Measurements from ENCODE around the gene EHD1.
A peak's percentile ranks its signal among the peaks of the same experiment; 100 is the strongest.

EHD1 gene

DNA sequence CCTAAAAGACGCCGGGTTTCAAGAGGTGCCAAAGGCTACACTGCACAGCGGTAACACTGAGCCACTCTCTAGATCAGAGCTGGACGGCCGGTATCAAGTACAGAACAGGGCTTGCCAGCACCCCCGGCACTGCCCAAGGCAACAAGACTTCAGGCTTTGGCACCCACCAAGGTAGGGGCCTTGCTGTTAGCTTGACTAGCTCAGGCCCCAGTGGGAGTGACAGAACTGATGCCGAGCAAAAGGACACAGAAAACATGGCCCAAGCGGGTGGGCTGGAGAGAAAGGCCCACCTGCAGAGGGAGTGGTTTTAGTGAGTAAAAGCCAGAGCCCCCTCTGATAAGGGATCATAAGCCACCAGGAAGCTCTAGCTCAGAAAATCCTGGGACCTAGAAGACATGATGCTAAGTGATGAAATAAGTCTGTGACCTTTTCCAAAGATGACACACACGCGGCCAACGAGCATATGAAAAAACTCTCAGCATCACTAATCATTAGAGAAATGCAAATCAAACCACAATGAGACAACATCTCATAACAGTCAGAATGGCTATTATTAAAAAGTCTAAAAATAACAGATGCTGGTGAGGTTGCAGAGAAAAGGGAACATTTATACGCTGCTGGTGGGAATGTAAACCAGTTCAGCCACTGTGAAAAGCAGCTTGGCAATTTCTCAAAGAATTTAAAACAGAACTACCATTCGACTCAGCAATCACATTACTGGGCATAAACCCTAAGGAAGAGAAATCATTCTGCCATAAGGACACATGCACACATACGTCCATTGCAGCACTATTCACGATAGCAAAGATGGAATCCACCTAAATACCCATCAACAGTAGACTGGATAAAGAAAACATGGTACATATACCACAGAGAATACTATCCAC lies 12.9 kb downstream of the EHD1 start:
- H3K27me3 Mint-ChIP-seq: no peaks in the 10 kb centered on the region
- peaks cover 8% of the 10 kb centered on the region for H3K9me3 Mint-ChIP-seq
- H3K36me3 Mint-ChIP-seq (ENCODE audit: low read depth): peaks cover 65% of the 10 kb centered on the region
- H3K4me1 Mint-ChIP-seq (ENCODE audit: low read depth): peaks cover 91% of the 10 kb centered on the region
- H3K4me3 Mint-ChIP-seq: peak overlapping the region; percentile 77
- peak overlapping the region; percentile 97 for H3K27ac Mint-ChIP-seq
- DNase-seq: peak; percentile 72

DNA sequence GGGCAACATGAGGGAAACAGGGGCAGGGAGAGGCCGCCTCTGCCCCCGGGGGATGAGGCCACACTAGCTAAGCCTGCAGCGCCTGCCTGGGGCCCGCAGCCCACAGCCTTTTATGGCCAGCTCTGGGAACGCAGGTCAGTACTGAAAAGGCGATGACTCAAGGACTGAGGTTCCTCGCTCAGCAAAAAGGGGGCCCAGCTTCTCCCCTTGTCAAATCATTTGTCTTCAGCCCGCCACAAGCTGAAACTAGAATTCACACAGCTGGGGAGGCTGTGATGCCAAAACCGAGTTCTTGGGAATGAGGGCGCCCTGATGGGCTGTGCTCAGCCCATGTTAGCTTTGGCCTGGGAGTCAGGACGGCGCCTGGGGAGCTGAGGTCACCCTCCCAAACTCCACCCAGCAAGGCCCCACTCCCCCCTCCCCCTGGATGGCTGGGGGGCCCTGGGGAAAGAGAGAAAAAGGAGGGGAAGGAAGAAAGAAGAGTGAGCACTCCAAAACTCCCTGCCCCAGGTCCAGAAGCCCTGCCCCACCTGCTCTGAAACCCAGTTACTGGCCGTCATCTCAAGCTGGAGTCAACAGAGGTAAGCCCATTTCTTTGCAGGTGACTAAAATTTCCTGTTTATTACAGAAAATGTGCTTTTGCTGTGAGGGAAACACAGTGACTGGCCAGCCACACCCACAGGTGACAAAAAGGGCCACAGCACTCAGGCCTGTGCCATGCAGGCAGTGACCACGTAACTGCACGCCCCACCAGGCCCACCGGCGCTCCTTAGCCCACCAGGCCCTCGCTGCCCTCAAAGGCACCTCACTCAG lies 13.7 kb downstream of the EHD1 start:
- Mint-ChIP-seq H3K27ac (peak overlapping the region; percentile 97), H3K4me3 (peak overlapping the region; percentile 77), H3K9me3 (peaks cover 8% of the 10 kb centered on the region), H3K36me3 (ENCODE audit: low read depth) (peaks cover 64% of the 10 kb centered on the region), H3K27me3 (no peaks in the 10 kb centered on the region), H3K4me1 (ENCODE audit: low read depth) (peaks cover 91% of the 10 kb centered on the region)
- peak; percentile 78 for DNase-seq

GRCh38 chr11:64864135-64864472 lies 14.3 kb downstream of the EHD1 start:
- no peak for DNase-seq
- Mint-ChIP-seq H3K27ac (peak overlapping the region; percentile 97), H3K36me3 (ENCODE audit: low read depth) (peaks cover 64% of the 10 kb centered on the region), H3K4me1 (ENCODE audit: low read depth) (peaks cover 91% of the 10 kb centered on the region), H3K9me3 (peaks cover 8% of the 10 kb centered on the region), H3K4me3 (peak overlapping the region; percentile 77), H3K27me3 (no peaks in the 10 kb centered on the region)

DNA sequence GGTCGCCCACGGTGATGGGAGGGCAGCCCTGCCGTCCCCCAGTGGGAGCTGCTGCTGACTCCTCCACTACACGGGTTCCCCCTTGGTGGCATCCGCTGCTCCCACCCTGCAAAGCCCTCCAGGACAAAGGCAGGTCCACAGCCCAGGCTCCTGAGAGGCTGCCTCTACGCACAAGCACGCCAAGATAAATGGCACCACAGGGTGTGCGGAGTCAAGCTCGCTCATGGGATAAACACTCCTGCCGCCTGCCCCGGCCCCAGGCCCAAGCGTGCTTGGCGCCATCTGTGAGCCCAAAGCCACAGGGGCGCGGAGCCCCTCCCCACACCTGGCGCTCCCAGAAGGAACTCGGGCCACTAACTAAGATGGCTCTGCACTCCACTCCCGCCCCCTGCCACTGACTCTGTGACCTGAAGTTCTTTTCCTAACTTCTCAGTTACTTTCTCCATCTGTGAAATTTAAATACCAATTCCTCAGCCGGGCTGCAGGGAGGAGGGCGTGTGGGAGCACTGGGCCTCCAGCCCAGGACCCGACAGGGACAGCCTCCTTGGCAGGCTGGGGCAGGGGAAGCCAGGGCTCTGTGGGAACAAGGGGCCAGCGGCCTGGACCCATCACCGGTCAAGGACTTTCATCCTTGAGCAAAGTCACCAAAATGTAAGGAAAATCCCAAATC lies 14.9 kb downstream of the EHD1 start:
- Mint-ChIP-seq H3K27ac (peak overlapping the region; percentile 97), H3K9me3 (peaks cover 8% of the 10 kb centered on the region), H3K4me1 (ENCODE audit: low read depth) (peaks cover 91% of the 10 kb centered on the region), H3K27me3 (no peaks in the 10 kb centered on the region), H3K4me3 (peak overlapping the region; percentile 77), H3K36me3 (ENCODE audit: low read depth) (peaks cover 64% of the 10 kb centered on the region)
- DNase-seq: no peak

DNA sequence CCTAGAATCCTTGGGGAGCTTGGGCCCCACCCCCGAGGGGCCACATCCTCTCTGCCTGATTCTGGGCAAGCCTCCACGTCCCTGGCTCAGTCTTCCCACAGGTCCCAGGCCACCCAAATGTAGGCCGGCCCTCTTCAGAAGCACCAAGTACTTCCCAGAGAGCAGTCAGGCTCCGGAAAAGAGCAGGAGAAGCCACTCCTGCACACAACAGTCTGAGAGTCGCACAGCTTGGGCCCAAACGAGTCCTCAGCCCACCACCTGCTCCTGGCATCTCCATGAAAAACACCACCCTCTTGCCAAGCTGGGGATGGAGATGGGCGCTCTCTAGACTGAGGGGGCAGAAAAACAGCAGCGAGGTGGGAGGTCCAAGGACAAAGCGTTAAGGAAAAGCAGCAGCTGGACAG lies 15.4 kb downstream of the EHD1 start:
- DNase-seq: no peak
- H3K36me3 Mint-ChIP-seq (ENCODE audit: low read depth): peaks cover 63% of the 10 kb centered on the region
- H3K4me1 Mint-ChIP-seq (ENCODE audit: low read depth): peaks cover 90% of the 10 kb centered on the region
- H3K27ac Mint-ChIP-seq: peak overlapping the region; percentile 97
- H3K27me3 Mint-ChIP-seq: no peaks in the 10 kb centered on the region
- H3K9me3 Mint-ChIP-seq: peaks cover 8% of the 10 kb centered on the region
- H3K4me3 Mint-ChIP-seq: peak overlapping the region; percentile 56

DNA sequence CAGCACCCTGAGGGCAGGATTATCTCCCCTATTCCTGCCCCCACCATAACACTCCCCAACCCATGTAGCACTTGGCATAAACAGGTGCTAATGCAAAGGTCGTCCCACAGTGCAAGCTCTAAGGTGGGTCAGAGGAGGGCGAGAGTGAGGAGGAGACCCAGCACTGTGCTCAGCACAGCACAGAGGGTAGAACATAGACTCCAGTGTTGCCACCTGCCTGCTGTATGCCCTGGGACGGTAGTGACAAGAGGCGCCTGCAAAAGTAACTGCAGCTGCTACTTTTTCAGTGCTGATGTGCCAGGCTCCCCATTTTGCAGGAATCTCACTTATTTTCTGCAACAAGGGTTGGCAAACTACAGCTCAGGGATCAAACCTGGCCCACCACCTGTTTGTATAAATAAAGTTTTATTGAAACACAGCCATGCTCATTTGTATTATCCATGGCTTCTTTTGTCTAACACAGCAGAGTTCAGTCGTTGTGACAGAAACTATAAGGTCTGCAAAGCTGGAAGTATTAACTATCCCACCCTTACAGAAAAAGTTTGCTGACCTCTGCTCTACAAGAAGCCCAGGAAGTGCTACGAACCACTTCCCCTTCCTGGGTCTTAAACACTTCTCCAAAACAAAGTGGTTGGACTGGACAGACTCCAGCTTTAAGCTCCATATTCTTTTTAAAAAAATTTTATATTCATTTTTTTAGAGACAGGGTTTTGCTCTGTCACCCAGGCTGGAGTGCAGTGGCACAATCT lies 17.0 kb downstream of the EHD1 start:
- peaks cover 63% of the 10 kb centered on the region for H3K36me3 Mint-ChIP-seq (ENCODE audit: low read depth)

GRCh38 chr11:64859542-64860414 lies 18.6 kb downstream of the EHD1 start:
- Mint-ChIP-seq H3K4me1 (ENCODE audit: low read depth) (peaks cover 91% of the 10 kb centered on the region), H3K9me3 (no peaks in the 10 kb centered on the region), H3K36me3 (ENCODE audit: low read depth) (peaks cover 67% of the 10 kb centered on the region), H3K27me3 (no peaks in the 10 kb centered on the region), H3K4me3 (peak overlapping the region; percentile 77), H3K27ac (peak overlapping the region; percentile 98)
- DNase-seq: peak; percentile 77

More for the DNA sequence above, 17.0 kb downstream of the EHD1 start:
- H3K9me3 Mint-ChIP-seq: peaks cover 5% of the 10 kb centered on the region
- peaks cover 91% of the 10 kb centered on the region for H3K4me1 Mint-ChIP-seq (ENCODE audit: low read depth)
- no peaks in the 10 kb centered on the region for H3K27me3 Mint-ChIP-seq
- H3K4me3 Mint-ChIP-seq: peak overlapping the region; percentile 77
- DNase-seq: peak; percentile 58
- peak overlapping the region; percentile 98 for H3K27ac Mint-ChIP-seq

- Mint-ChIP-seq H3K27me3 (no peaks in the 10 kb centered on the region), H3K36me3 (ENCODE audit: low read depth) (peaks cover 78% of the 10 kb centered on the region)
Measured at GRCh38 chr11:64858467-64859263, 19.8 kb downstream of the EHD1 start.

DNA sequence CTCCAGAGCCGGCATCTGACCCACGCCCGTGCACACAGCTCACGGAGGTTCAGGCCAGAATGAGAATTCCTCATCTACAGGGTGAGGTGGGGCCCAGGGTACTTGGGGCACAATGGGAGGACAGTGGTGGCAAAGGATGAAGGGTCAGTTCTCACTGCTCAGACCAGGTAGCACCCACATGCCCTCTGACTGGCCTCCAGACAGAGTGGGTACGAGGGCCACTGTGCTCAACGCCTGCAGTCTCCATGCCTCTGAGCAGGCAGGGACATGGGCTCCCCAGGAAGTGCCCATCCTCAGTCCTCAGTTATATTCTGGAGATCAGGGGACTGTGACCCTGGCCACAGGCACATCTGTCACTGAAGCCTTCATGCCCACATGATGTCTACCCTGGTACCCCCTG lies 20.9 kb downstream of the EHD1 start:
- Mint-ChIP-seq H3K4me3 (no peak overlapping the region), H3K36me3 (ENCODE audit: low read depth) (peaks cover 85% of the 10 kb centered on the region), H3K4me1 (ENCODE audit: low read depth) (peaks cover 91% of the 10 kb centered on the region), H3K27me3 (no peaks in the 10 kb centered on the region), H3K27ac (peak overlapping the region; percentile 88), H3K9me3 (no peaks in the 10 kb centered on the region)
- DNase-seq: no peak

More at GRCh38 chr11:64858467-64859263, 19.8 kb downstream of the EHD1 start:
- H3K9me3 Mint-ChIP-seq: no peaks in the 10 kb centered on the region
- H3K4me3 Mint-ChIP-seq: peak overlapping the region; percentile 77
- H3K4me1 Mint-ChIP-seq (ENCODE audit: low read depth): peaks cover 91% of the 10 kb centered on the region
- DNase-seq: peak; percentile 75
- peak overlapping the region; percentile 98 for H3K27ac Mint-ChIP-seq

DNA sequence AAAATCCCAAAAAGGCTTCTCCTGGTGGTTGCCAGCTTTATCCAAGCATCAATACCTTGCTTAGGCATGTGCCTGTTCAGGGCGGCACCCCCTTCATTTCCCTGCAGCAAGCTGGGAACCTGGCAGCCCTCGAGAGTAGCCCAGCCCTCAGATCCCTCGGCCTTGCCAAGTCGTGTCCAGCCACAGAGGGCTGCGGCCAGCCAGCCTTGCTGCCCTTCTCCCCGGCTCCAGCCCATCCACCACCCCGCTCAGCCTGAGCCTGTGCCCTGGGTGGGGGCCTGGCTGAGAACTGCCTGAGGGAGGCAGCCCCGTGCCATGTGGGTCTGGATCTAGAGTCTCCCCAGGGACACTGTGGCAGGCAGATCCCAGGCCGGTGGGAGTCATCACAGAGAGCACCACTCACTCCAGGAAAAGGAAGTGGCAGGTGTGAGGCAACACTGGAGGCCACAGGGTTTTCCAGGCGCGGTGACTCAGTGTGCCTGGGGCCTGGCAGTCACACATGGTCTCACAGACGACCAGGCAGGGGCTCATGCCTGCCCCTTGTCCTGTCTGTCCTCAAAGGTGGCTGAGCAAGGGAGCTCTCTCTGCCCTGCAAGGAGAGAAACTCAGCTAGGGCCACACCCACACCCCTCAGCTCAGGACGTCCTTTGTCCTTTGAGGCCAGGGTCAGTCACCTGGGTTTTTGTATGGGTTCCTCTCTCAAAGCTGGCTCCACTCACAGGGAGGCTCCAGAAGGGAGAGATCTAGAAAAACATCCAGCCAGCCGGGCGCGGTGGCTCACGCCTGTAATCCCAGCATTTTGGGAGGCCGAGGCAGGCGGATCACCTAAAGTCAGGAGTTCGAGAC lies 21.8 kb downstream of the EHD1 start:
- peaks cover 89% of the 10 kb centered on the region for H3K36me3 Mint-ChIP-seq (ENCODE audit: low read depth)
- DNase-seq: peak; percentile 76
- H3K27me3 Mint-ChIP-seq: no peaks in the 10 kb centered on the region
- peaks cover 93% of the 10 kb centered on the region for H3K4me1 Mint-ChIP-seq (ENCODE audit: low read depth)
- no peaks in the 10 kb centered on the region for H3K9me3 Mint-ChIP-seq
- peak overlapping the region; percentile 60 for H3K4me3 Mint-ChIP-seq
- peak overlapping the region; percentile 91 for H3K27ac Mint-ChIP-seq

DNA sequence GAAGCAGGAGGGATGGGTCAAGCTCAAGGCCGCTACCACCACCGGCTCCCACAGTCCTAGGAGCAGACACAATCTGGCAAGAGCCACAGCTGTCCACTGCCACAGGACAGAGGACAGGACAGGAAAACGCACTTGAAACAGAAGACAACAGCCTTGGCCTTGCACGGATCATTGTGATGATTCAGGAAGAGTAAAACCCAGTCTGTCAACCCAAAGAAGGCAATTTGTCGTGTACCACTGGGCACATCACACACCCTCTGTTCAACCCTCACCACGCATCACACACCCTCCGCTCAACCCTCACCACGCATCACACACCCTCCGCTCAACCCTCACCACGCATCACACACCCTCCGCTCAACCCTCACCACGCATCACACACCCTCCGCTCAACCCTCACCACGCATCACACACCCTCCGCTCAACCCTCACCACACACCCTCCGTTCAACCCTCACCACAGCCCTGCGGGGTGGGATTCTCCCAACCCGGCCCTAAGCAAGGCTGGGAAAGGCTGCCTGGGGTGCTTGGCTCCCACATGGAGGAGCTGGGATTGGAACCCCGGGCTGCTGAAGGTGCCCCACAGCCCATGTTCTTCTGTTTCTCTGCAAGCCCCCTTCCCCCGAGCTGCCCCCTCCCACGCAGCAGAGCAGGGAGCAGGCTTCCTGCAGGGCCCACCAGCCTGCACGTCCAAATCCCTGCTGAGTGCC lies 22.7 kb downstream of the EHD1 start:
- Mint-ChIP-seq H3K4me1 (ENCODE audit: low read depth) (peaks cover 93% of the 10 kb centered on the region), H3K27ac (peak overlapping the region; percentile 91), H3K9me3 (no peaks in the 10 kb centered on the region), H3K4me3 (peak overlapping the region; percentile 60), H3K27me3 (no peaks in the 10 kb centered on the region), H3K36me3 (ENCODE audit: low read depth) (peaks cover 84% of the 10 kb centered on the region)
- DNase-seq: no peak
